DMS53 treated with DMSO at 0.1 percent for 48 hours (cell line): ENCODE results near the gene NSD1.

Experiments
- DNase-seq: peaks from one replicate; lab custom pipeline; 2025; ENCODE audit not compliant: unreplicated experiment; lab: John Stamatoyannopoulos, UW

NSD1 gene

DNA sequence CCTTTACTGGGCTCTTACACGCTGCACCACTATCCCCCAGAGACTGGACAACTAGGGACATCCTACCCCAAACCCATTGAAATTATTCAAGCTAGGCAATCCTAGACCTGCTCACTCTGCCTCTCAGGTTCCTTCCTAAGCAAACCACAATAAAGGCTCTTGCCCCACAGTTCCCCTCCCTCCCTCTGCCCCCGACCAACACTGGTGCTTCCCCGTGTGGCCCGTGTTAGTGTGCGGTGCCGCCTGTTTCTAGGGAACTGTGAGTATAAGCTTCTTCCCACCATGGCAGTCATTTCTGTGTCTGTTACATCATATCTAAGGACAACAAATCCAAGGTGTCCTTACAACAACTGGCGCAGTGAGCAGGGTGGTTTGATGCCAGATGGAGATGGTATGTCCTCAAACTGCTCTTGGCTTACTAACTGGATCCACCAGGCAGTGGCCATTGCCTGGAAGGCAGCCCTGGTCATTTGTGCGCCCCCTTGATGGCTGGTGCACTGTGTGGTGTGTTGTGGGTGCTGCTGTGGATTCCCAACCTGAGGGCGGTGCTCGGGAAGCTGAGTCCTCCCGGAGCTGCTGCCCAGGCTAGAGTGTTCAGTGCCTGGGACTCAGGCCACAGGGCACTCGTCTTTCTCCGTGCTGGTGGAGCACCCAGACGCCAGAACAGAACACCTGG lies 186.5 kb downstream of the NSD1 start:
- DNase-seq, result no peak

DNA sequence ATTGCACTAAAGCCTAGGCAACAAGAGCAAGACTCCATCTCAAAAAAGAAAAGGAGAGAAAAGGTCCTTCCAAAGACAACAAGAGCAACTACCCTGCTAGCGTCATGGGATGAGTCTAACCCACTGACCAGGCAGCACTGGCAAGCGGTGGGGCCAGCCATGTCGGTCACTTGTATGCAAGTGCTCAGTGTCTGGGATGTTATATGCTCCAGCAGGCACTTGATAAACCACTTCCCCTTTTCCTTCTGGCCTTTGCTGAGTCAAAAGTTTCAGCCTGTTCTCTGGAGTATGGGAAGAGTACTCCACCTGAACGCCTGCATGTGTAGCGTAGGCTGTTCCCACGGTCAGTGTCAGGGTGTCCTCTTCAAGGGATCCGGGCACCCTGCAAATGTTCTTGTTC lies 187.3 kb downstream of the NSD1 start:
- no peak for DNase-seq

DNA sequence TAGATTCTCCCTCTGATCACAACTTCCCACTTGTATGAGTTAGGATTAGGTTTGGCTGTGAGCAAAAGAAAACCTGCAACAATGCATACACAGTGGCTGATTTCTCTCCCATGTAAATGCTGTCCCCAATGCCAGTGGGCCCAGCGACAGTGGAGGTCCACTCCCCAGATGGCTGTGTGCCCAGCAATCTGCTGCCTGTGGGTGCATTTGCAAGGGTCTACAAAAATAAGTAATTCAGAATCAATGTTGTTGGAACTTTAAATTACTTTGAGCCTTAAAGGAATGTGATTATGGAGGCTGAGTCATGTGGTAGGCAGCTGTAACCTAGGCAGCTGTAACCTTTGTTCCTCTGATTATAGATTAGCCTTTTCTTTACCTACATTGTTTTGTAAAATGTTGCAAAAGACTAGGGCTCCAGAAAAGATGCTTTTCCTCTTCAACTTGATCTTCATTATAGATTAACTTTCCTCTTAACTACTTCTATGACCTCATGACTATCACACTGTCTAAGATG lies 192.4 kb downstream of the NSD1 start:
- DNase-seq, result no peak

DNA sequence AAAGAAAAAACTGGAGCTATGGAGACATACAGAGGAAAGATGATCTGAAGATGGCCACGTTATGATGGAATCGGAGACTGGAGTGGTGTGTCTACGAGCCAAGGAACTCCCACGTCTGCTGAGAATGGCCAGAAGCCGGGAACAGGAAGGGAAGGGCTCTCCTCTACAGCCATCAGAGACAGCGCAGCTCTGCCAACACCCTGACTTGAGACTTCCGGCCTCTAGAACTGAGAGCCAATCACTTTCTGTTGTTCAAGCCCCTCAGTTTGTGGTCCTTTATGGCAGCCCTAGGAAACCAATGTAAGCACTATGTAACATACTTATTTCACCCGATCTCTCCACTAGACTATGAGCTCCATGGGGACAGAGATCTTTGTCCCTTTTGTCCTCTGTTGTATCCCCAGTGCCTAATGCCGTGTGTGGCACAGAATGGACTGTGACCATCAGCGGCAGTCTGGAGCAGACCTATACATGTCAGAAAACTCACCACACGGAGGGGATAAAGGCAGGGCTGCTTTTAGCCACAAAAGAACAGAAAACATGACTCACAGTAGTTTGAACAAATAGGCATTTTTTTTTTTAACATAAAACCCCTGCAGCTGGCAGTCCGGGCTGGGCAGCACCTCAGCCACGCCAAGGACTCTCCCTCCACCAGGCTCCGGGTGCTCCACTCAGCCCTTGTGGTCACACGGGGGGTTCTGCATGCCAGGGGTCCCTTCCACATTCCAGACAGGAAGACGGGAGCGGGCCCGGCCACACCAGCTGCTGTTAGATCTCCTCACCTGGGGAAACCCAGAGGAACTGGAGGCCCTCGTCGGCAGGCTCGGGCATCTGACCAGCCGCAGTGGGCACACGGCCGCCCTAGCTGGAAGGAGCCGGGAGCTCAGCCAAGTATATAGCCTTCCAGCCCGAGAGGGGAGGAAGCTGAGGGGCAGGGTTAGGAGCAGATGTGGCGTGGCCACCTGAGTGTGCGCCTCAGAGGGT lies 194.3 kb downstream of the NSD1 start:
- DNase-seq, result no peak

DNA sequence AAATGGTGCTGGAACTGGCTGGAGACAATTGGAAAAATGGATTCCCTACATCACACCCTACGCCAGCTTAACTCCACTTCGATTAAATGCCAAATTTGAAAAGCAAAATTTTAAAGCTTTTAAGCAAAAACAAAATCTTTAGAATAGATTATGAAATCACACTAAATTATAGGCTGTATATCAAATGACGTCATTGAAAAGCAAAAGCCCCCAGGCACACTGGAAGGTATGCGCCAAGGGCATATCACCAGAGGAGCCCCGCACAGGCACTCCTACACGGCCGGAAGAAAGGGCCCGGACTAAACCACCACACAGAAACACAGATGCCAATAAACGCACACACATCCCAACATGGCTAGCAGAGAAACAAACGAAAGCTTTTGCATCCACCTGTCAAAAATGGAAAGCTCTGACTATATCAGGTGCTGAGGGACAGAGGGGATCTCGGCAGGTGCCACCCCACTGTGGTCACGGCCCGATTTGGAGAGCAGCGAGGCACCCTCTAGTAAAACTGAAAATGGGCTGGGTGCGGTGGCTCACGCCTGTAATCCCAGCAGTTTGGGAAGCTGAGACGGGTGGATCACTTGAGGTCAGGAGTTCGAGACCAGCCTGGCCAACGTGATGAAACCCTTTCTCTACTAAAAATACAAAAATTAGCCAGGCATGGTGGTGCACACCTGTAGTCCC lies 195.1 kb downstream of the NSD1 start:
- no peak for DNase-seq

DNA sequence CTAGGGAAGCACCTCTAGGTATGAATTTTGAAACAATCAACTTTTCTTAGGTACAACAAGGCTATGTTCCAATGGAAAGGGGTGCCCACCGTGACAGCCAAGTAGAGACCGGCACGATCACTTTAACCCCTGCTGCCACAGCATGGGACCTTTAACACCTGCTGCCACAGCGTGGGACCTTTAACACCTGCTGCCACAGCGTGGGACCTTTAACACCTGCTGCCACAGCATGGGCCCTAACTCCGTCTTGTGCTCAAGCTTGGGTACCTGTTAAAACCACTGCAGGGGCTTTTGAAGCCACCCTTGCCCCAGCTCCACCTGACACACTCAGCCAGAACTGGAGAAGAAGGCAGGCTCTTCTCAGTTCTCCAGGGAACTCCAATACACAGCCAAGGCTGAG lies 196.3 kb downstream of the NSD1 start:
- DNase-seq, result no peak

DNA sequence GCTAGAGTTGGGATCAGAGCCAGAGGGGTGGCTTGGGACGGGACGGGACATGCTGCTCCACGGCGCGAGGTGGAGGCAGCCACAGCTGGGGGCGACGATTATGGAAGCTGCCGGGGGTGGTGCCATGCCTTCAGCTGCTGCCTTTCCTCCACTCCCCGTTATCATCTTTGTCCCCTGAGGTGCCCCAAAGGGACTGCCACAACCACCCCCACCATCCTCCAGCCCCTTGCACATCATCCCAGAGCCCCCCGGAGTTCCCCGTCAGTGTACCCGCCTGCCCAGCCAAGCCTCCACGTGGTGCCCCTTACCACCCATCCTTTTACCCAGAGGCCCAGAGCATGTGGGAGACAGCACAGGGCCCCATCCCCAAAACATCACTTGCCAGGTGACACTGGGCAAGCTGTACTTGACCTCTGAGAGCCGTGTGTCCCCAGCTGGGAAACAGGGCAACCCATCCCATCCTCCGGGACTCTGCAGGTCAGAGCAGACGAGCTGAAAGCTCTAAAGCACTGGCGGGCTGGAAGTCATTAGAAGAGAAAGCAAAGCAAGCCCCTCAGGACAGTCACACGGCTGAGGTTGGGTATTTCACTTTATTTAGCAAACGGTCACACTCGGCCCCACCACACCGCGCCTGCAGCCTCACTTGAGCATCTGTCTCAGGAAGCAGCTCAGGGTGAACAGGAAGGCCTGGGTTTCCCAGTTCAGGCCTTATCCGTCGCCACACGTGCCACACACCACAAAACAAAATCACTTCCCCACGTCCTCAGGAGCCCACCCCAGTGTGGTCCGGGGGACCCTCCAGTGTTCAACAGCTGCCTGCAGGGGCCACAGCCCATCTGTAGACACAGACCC lies 197.6 kb downstream of the NSD1 start:
- no peak for DNase-seq

DNA sequence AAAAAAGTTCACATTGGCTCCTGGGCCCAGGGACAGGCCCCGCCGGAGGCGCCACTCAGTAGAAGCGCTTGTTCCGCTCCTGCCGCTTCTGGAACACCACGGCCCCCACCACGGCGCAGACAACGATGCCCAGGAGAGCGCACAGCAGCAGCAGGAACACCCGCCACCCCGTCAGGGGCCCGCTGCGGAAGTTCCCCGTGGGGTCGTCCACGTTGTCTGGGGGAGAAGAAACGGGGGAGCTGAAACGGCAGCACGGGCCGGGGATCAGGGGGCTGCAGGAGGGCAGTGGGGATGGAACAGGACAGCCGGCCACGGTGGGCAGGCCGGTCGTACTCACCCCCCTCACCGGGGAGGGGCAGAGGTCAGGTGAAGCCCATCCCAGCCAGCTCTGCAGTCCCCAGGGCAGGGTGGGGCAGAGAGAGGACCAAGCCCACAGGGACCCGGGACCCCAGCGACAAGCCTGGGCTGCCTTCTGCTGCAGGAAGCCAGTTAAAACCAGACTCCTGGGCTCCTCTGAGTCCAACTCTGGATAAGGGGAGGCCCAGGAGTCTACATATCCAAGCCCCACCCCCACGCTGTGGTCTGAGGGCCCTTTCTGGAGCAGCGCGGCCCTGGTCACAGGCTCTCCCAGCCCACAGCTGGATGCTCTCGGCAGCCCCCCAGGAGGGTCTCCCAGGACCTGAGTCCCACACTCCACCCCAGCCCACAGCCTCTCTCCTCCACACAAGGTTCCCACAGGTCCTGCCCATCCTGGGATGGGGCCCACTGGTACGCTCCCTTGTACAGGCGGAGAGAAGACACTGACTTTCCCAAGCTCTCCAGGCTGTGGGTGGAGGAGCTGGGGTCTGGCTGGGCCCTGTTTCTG lies 198.7 kb downstream of the NSD1 start:
- no peak for DNase-seq

DNA sequence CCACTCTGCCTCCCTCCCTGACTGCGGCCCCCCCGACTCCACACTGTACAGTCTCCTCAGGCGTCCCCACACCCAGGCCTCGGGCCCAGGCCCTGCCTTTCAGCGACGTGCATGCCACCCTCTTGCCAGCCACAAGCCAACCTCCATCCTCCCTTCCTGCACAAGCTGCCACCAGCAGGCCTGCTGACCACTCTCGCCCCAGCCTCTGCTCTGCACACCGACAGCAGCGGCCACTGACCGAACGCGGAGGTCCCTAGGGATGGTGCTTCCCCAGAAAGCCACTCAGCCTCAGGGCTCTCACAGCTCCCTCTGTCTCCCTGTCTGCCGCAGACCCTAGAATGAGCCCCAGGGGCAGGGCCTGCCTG lies 199.3 kb downstream of the NSD1 start:
- DNase-seq, result no peak

DNA sequence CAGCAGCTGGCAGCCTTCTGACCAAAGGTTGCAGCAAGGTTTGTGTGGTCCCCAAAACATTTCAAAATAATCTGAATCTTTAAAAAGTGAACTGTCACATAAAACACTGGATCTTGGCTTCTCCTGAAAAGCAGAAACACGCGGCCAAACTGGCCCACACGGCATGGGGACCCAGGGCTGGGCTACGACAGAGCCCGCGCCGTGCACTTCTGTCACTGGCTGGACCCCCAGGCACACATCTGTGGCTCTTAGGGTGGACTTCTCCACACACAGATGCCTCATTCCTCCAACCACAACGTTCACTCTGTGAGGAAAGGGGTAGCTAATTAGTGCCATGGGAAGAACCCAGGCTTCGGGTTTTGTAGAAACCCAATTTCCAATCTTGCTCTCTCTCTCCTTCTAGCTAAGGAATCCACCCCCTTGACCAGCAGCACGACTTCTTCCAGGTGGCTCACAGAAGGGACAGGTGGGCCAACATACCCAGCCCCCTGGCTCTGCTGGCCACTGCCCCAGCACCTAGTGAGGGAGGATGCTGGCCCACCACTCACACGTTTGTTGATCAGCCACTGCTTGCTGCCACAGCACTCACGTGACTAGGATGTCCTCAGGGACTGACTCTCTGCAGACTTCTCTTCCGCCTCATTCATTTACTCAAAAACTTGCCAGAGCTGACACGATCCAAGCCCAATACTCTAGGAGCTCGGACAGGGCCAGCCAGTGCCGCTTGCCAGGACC lies 200.0 kb downstream of the NSD1 start:
- no peak for DNase-seq

DNA sequence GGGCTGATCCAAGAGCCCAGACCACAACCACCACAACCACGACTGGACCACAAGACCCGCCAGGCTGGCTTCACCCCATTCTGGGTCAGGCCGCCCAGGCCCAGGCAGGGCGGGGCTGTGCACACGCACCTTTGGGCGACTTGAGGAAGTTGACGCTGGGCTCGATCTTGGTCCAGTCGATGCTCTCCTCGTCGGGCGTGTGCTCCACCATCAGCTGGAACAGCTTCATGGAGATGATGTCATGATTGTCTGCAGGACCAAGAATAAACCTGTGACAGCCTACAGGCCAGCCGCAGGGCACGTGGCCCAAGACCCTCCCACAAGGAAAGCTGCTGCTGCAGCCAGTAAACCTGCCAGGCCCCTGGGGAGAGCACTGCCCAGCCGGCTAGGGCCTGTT lies 200.6 kb downstream of the NSD1 start:
- no peak for DNase-seq

DNA sequence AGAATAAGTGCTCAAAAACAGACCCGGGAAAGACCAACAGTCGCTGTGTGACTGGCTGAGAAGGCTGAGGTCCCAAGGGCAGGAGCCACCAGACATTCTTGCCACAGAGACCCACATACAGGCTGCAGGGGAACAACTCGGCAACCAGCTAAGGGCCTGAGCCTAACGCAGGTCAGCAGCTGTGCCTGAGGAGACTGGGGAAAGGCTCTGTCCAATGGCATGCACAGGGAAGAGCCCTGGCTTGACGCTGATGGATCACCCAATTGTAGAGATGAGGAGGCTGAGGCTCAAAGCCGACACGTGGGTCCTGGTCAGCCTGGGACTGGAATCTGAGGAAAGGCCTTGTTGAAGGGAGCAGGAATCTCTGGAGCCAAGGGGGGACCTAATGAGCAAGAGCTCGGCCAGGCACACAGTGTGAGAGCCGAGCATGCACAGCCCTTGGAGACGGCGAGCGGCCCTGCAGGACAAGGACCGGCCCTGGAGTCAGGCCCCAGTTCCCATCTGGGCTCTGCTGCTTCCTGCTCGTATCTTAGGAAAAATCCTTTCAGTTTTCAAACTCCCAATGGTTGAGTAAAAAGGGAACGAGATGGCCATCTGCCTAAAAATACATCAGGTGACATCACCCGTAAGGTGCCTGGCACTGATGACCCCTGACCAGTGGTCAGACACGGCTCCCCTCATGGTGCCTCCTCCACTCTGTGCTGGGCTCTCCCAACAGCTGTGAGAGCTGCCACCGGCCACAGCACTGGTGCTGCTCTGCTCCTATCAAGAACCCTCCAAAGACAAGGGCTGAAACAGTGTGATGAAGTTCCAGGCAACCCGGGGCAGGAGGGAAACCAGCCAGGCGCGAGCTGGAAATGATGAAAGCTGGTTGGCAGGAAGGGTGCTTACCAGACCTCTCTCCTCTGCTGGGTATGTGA lies 201.5 kb downstream of the NSD1 start:
- DNase-seq, result no peak

DNA sequence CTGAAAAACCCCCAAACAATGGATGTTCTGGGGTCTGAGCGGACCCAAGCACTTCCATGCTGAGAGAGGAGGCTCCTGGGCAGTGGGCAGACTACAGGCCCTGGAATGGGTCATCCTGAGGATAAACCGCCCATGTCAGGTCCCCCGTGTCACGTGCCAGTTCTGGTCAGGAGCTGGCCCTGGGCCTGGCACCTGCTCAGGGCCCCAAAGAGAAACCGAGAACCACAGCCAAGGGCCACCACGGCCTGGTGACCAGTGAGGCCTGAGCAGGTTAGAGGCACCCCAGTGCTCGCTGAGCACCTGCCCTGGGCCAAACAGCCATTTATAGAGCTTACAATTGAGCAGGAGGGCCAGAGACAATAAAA lies 202.1 kb downstream of the NSD1 start:
- no peak for DNase-seq

DNA sequence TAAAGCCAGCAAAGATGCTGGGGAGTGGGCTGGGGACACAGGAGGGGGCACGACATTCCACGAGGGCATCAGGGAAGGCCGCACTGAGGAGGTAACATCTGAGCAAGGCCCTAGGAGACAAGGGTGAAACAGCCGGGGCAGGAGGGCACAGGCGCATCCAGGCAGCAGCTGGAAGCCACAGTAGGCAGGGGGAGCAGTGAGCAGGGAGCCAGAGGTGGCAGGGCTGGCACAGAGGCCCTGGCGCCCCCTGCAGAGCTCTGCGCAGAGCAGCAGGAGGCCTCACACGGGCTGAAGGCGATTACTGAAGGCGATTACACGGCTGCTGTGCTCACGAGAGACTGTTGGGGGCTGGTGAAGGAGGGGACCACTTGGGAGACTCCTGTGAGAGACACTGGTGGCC lies 202.5 kb downstream of the NSD1 start:
- DNase-seq, result no peak

DNA sequence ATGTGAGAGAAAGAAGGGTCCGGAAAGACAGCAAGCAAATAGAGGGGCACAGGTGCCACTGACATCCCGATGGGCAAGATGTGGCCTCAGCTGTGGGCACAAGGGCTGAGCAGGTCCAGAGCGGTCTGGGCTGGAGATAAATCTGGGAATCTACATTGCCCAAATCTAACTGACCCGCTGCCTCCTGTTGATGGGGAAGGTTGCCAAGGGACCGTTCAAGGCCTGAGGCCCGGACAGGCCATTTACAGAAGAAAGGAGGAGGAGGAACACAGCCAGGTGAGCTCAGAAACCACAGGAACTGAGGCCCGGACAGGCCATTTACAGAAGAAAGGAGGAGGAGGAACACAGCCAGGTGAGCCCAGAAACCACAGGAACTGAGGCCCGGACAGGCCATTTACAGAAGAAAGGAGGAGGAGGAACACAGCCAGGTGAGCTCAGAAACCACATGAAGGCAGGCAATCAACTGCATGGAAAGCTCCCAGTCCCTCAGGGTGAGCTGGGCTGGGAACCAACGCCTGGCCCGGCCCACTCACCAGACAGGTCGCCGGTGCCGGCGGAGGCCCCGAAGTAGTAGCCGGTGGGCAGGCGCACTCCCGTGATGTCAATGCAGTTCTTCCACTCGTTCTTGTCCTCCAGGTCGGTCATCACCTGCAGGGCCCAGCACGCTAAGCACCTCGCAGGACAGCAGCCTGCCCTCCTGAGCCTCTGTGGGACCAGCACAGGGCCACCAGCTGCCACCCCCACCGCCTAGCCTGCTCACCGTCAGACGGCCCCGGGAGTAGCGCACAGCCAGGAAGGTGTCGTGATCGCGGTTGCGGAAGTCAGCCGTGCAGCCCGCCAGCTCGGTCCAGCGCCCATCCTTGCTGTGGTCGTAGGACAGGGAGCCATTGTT lies 203.3 kb downstream of the NSD1 start:
- no peak for DNase-seq

DNA sequence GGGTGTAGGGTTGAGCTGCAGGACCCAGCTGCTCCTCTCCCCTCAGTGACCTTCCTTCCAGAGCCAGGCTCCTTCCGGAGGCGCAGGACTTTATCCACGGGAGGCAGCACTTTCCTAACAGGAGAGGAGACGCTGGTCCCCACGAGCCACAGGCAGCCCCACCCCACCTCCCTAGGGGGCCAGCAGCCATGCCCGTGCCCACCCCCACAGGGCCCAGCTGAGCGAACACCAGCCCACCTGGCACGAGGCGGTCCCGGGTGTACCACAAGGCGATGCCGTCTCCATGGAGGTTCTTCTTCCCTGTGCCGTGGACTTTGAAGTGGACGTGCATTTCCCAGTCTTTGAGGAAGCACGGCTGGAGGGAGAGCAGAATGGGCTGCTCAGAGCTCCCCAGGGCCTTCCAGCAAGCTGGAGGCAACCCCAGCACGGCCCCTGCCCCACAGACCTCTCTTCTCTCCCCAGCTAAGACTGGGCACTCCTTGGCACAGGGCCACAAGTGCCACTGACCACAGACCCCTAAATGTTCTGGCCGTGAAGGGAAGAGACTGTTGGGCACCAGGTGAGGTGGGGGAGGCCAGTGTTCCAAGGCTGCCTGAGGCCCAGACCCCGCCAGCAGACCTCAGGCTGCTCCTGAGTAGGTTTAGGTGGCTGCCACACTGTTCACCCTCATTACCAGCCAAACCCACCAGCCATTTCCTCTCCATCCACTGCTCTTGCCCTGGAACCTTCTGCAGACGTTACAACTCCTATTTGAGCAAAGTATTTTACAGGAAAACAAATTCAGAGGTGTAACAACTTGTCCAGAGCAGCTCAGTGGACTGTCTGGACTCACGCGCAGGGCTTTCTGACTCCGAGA lies 204.9 kb downstream of the NSD1 start:
- no peak for DNase-seq
